A673 (cell line): ENCODE measurements around the gene CACNA1A. TPM values are rescaled to one million over a fixed set of nuclear protein-coding genes. Genes with fewer than 3 reads are reported as not detected.
A peak's percentile ranks its signal among the peaks of the same experiment; 100 is the strongest.

Experiments used
- BruUV-seq: library from RNA; stranded (reverse); fragments of 400-500 nt; replicated peaks from 2 replicates; lab custom pipeline; 2021; lab: Mats Ljungman, UMichigan
- CTCF ChIA-PET: fragments of 300-600 bp; sonication (Branson Sonifier 250); formaldehyde crosslinking; loops from one replicate; lab custom pipeline; 2022; ENCODE audit warnings: antibody characterized with exemption; lab: Charles Lee
- POLR2A ChIA-PET: fragments of 300-600 bp; sonication (Branson Sonifier 250); formaldehyde crosslinking; loops from one replicate; lab custom pipeline; 2022; ENCODE audit warnings: antibody characterized with exemption; ENCODE audit not compliant: low non-redundant PET; lab: Charles Lee
- DNase-seq: peaks from one replicate; pipeline ENCODE4 v3.0.0-alpha.2; 2015; ENCODE audit warnings: low spot score
- H3K27ac ChIP-seq: fragments of 200-600 bp; sonication (generic); 2 replicates; pipeline ENCODE4 v1.5.1; 2016; ENCODE audit warnings: mixed run types, low read depth, mild to moderate bottlenecking, mixed read lengths, antibody characterized with exemption, low read length; ENCODE audit not compliant: poor library complexity, severe bottlenecking
- H3K27me3 ChIP-seq: fragments of 200-600 bp; sonication (generic); replicated peaks from 2 replicates; pipeline ENCODE4 v1.6.1; 2017; ENCODE audit warnings: mixed run types, low read depth, mild to moderate bottlenecking, mixed read lengths, antibody characterized with exemption, low read length; ENCODE audit not compliant: insufficient read depth, poor library complexity
- H3K36me3 ChIP-seq: fragments of 200-600 bp; sonication (generic); 2 replicates; pipeline ENCODE4 v1.6.1; 2016; ENCODE audit warnings: mixed run types, mild to moderate bottlenecking, mixed read lengths, antibody characterized with exemption, low read length; ENCODE audit not compliant: insufficient read depth, poor library complexity, severe bottlenecking
- H3K4me1 ChIP-seq: fragments of 200-600 bp; sonication (generic); 2 replicates; pipeline ENCODE4 v1.6.1; 2017; ENCODE audit warnings: mixed run types, mild to moderate bottlenecking, mixed read lengths, antibody characterized with exemption, low read length; ENCODE audit not compliant: insufficient read depth, poor library complexity, severe bottlenecking
- H3K4me3 ChIP-seq: fragments of 200-600 bp; sonication (generic); 2 replicates; pipeline ENCODE4 v1.5.1; 2016; ENCODE audit warnings: low read depth, mixed run types, mild to moderate bottlenecking, mixed read lengths, low read length; ENCODE audit not compliant: poor library complexity, severe bottlenecking
- H3K9me3 ChIP-seq: fragments of 200-600 bp; sonication (generic); 2 replicates; pipeline ENCODE4 v1.6.1; 2016; ENCODE audit warnings: mixed run types, low read depth, mild to moderate bottlenecking, mixed read lengths, antibody characterized with exemption, low read length; ENCODE audit not compliant: poor library complexity, severe bottlenecking
- EZH2 ChIP-seq: fragments of 200-600 bp; sonication (generic); IDR thresholded peaks from 2 replicates; pipeline ENCODE4 v1.6.1; 2017; ENCODE audit warnings: borderline replicate concordance, low read depth, mild to moderate bottlenecking, mixed read lengths, antibody characterized with exemption, low read length; ENCODE audit not compliant: poor library complexity, severe bottlenecking
- intact Hi-C: fragments of 100-400 bp; cut with micrococcal nuclease; formaldehyde crosslinking; loops from one replicate; pipeline ENCODE4 v1.10.0; 2022; ENCODE audit not compliant: unreplicated experiment
- total RNA-seq: library from RNA; stranded (reverse); gene quantifications from 2 replicates; pipeline ENCODE4 v1.2.3, GENCODE V29; 2021
- TF ChIP-seq, protein P1 (sequence below): fragments of 300-800, 200-600 bp; sonication (generic); conservative IDR thresholded peaks from 2 replicates; pipeline ENCODE4 v1.5.1; 2017; ENCODE audit warnings: low read depth, mild to moderate bottlenecking, antibody characterized with exemption, low read length, moderate library complexity, mixed read lengths

The CACNA1A gene
- total RNA-seq, 1 experiment from 2014 or later = 3.2 TPM

- Histone ChIP-seq H3K27me3 (no peaks in the 10 kb centered on the region), H3K9me3 (no peaks in the 10 kb centered on the region), H3K4me3 (no peak overlapping the region), H3K36me3 (no peaks in the 10 kb centered on the region), H3K4me1 (no peaks in the 10 kb centered on the region), H3K27ac (no peak overlapping the region)
- intact Hi-C loops = no loop called here
- no peak for TF ChIP-seq EZH2
- TF ChIP-seq, protein P1, sequence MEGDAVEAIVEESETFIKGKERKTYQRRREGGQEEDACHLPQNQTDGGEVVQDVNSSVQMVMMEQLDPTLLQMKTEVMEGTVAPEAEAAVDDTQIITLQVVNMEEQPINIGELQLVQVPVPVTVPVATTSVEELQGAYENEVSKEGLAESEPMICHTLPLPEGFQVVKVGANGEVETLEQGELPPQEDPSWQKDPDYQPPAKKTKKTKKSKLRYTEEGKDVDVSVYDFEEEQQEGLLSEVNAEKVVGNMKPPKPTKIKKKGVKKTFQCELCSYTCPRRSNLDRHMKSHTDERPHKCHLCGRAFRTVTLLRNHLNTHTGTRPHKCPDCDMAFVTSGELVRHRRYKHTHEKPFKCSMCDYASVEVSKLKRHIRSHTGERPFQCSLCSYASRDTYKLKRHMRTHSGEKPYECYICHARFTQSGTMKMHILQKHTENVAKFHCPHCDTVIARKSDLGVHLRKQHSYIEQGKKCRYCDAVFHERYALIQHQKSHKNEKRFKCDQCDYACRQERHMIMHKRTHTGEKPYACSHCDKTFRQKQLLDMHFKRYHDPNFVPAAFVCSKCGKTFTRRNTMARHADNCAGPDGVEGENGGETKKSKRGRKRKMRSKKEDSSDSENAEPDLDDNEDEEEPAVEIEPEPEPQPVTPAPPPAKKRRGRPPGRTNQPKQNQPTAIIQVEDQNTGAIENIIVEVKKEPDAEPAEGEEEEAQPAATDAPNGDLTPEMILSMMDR = no peak
- no TSS peak for BruUV-seq
- CTCF ChIA-PET = interaction anchor here (0.7 kb wide), 1 partner anchor 29 kb away, joined by 4 read pairs; no protein-coding TSS in a partner anchor
- POLR2A ChIA-PET = no interaction called here
- no peak for DNase-seq
Measured at GRCh38 chr19:13370948-13371347, 135.3 kb downstream of the CACNA1A start.

- H3K4me3 ChIP-seq = no peak overlapping the region
- BruUV-seq = no TSS peak
- H3K36me3 ChIP-seq = no peaks in the 10 kb centered on the region
- no peaks in the 10 kb centered on the region for H3K4me1 ChIP-seq
- no peaks in the 10 kb centered on the region for H3K27me3 ChIP-seq
- intact Hi-C loops = loop anchor here (1.0 to 5.0 kb wide), 3 partner anchors 65 to 223 kb away; no protein-coding TSS in a partner anchor
- DNase-seq = peak; percentile 71
- H3K27ac ChIP-seq = no peak overlapping the region
- TF ChIP-seq EZH2 = no peak
- TF ChIP-seq, protein P1 = peak; percentile 72
- no peaks in the 10 kb centered on the region for H3K9me3 ChIP-seq
- CTCF ChIA-PET = no interaction called here
- POLR2A ChIA-PET = no interaction called here
Measured at GRCh38 chr19:13366529-13367143, 139.6 kb downstream of the CACNA1A start.

DNA sequence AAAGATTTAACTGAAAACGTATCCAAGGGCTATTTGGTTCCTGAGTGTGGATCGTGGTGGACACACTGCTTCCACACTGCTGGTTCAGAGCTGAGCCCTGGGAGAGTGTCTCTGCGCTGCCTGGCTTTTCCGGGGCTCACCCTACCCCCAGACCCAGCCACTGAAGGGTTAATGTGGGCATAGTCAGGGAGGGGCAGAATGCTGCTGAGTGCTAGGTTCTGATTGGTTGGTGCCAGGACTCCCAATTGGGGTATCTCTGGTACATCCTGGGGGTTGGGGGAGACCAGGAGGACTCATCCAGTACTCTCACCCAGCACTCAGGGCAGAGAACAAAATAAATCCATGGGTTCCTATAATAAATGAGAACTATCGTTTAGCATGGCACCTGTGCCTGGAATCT, 142.3 kb downstream of the CACNA1A start:
- intact Hi-C loops = no loop called here

More for the DNA sequence above, 142.3 kb downstream of the CACNA1A start:
- Histone ChIP-seq H3K4me1 (no peaks in the 10 kb centered on the region), H3K27me3 (no peaks in the 10 kb centered on the region), H3K27ac (no peak overlapping the region), H3K4me3 (no peak overlapping the region), H3K36me3 (no peaks in the 10 kb centered on the region), H3K9me3 (peaks cover 5% of the 10 kb centered on the region)
- DNase-seq = no peak
- POLR2A ChIA-PET = no interaction called here
- CTCF ChIA-PET = no interaction called here
- TF ChIP-seq, protein P1 = no peak
- BruUV-seq = no TSS peak
